Mesenchymal stem cell (in vitro differentiated cells and primary cell): Measurements from ENCODE around the gene CACFD1.

Source experiments
- DNase-seq: peaks from one replicate; pipeline ENCODE4 v3.0.0-alpha.2; 2013
- H2AFZ ChIP-seq: one replicate; pipeline ENCODE4 v1.6.1; 2013; ENCODE audit warnings: low read depth, mild to moderate bottlenecking, control low read depth, inconsistent platforms, low read length, moderate library complexity
- H2AK5ac ChIP-seq: 2 replicates; pipeline ENCODE4 v1.6.1; 2013; ENCODE audit warnings: low read length, moderate library complexity, mild to moderate bottlenecking, inconsistent platforms; ENCODE audit not compliant: severe bottlenecking
- H2BK120ac ChIP-seq: one replicate; pipeline ENCODE4 v1.6.1; 2013; ENCODE audit warnings: low read depth, mild to moderate bottlenecking, inconsistent platforms, low read length, moderate library complexity
- H2BK12ac ChIP-seq, 2 experiments: one replicate each; pipeline ENCODE4 v1.6.1; 2013; ENCODE audit warnings: inconsistent platforms in 2 of 2, low read length in 2 of 2, mild to moderate bottlenecking in 2 of 2, moderate library complexity in 2 of 2, control low read depth in 1 of 2
- H2BK15ac ChIP-seq: one replicate; pipeline ENCODE4 v1.6.1; 2013; ENCODE audit warnings: mild to moderate bottlenecking, low read depth, inconsistent platforms; ENCODE audit not compliant: poor library complexity, severe bottlenecking
- H2BK5ac ChIP-seq: 2 replicates; pipeline ENCODE4 v1.6.1; 2013; ENCODE audit warnings: low read depth, mild to moderate bottlenecking, low read length, control low read depth, inconsistent platforms; ENCODE audit not compliant: poor library complexity, severe bottlenecking
- H3K14ac ChIP-seq, 2 experiments: one replicate each; pipeline ENCODE4 v1.6.1; 2013; ENCODE audit warnings: inconsistent platforms in 2 of 2, low read length in 2 of 2, control low read depth in 1 of 2, mild to moderate bottlenecking in 1 of 2, moderate library complexity in 1 of 2
- H3K18ac ChIP-seq, 2 experiments: one replicate each; pipeline ENCODE4 v1.6.1; 2013; ENCODE audit warnings: inconsistent platforms in 2 of 2, low read length in 2 of 2, control low read depth in 1 of 2, low read depth in 1 of 2, mild to moderate bottlenecking in 1 of 2
- H3K23ac ChIP-seq, 2 experiments: one replicate each; pipeline ENCODE4 v1.6.1; 2013; ENCODE audit warnings: inconsistent platforms in 2 of 2, low read length in 2 of 2, mild to moderate bottlenecking in 2 of 2, moderate library complexity in 2 of 2, control low read depth in 1 of 2
- H3K27ac ChIP-seq: 2 replicates; pipeline ENCODE4 v1.5.1; 2013; ENCODE audit warnings: mild to moderate bottlenecking, moderate library complexity, low read length, control low read depth, inconsistent platforms; ENCODE audit not compliant: poor library complexity, severe bottlenecking
- H3K27me3 ChIP-seq, 2 experiments: 2 replicates each; pipeline versions ENCODE4 v1.6.1 to v1.7.0; 2013; ENCODE audit warnings: low read length in 2 of 2, mild to moderate bottlenecking in 2 of 2, moderate library complexity in 2 of 2, control low read depth in 1 of 2, inconsistent platforms in 1 of 2; ENCODE audit not compliant: control insufficient read depth in 1 of 2, insufficient read depth in 1 of 2
- H3K36me3 ChIP-seq, 2 experiments: 2 replicates each; pipeline versions ENCODE4 v1.6.1 to v1.7.0; 2013; ENCODE audit warnings: low read length in 2 of 2, control low read depth in 1 of 2, inconsistent platforms in 1 of 2, low read depth in 1 of 2, mild to moderate bottlenecking in 1 of 2; ENCODE audit not compliant: insufficient read depth in 2 of 2, control insufficient read depth in 1 of 2
- H3K4ac ChIP-seq, 2 experiments: one replicate each; pipeline ENCODE4 v1.6.1; 2013; ENCODE audit warnings: inconsistent platforms in 2 of 2, low read length in 2 of 2, mild to moderate bottlenecking in 2 of 2, moderate library complexity in 2 of 2, control low read depth in 1 of 2, low read depth in 1 of 2
- H3K4me1 ChIP-seq: 2 replicates; pipeline ENCODE4 v1.6.1; 2013; ENCODE audit warnings: low read depth, low read length, control low read depth; ENCODE audit not compliant: control insufficient read depth, insufficient read depth
- H3K4me2 ChIP-seq: 2 replicates; pipeline ENCODE4 v1.6.1; 2013; ENCODE audit warnings: low read length, mild to moderate bottlenecking, inconsistent platforms; ENCODE audit not compliant: poor library complexity, severe bottlenecking
- H3K4me3 ChIP-seq, 2 experiments: 2 replicates each; pipeline versions ENCODE4 v1.5.1 to v1.7.0; 2013; ENCODE audit warnings: low read length in 2 of 2, mild to moderate bottlenecking in 2 of 2, control low read depth in 1 of 2, low read depth in 1 of 2; ENCODE audit not compliant: insufficient read depth in 1 of 2
- H3K79me1 ChIP-seq: replicated peaks from 2 replicates; pipeline ENCODE4 v1.6.1; 2013; ENCODE audit warnings: mild to moderate bottlenecking, control low read depth, low read length, inconsistent platforms; ENCODE audit not compliant: poor library complexity, severe bottlenecking
- H3K9ac ChIP-seq: 2 replicates; pipeline ENCODE4 v1.7.0; 2013; ENCODE audit warnings: mild to moderate bottlenecking, low read length, moderate library complexity
- H3K9me3 ChIP-seq: 2 replicates; pipeline ENCODE4 v1.7.0; 2013; ENCODE audit warnings: mild to moderate bottlenecking, low read length; ENCODE audit not compliant: control insufficient read depth
- H4K8ac ChIP-seq: one replicate; pipeline ENCODE4 v1.6.1; 2013; ENCODE audit warnings: inconsistent platforms, mild to moderate bottlenecking, low read length, moderate library complexity
- H4K91ac ChIP-seq: one replicate; pipeline ENCODE4 v1.6.1; 2013; ENCODE audit warnings: mild to moderate bottlenecking, low read length, inconsistent platforms
- WGBS: methylation state at CpG from one replicate; pipeline ENCODE4 v1.1.7; 2013; ENCODE audit warnings: mixed read lengths; 5-methylcytosine and 5-hydroxymethylcytosine counted together

CACFD1 gene

GRCh38 chr9:133474215-133474614 lies 14.4 kb downstream of the CACFD1 start:
- H3K79me1 ChIP-seq: peaks cover 31% of the 10 kb centered on the region
- H3K9me3 ChIP-seq: no peaks in the 10 kb centered on the region
- 100% methylated on average over 2 of the region's 5 CpGs for WGBS
- H3K27ac ChIP-seq: no peak overlapping the region
- no peak overlapping the region for H2AFZ ChIP-seq
- no peak overlapping the region for H2BK12ac ChIP-seq
- no peak overlapping the region for H3K9ac ChIP-seq
- H3K27me3 ChIP-seq: no peaks in the 10 kb centered on the region
- no peak overlapping the region for H3K18ac ChIP-seq
- H3K36me3 ChIP-seq: peaks cover 53 to 73% of the 10 kb centered on the region in 2 experiments
- DNase-seq: no peak
- H3K14ac ChIP-seq: no peak overlapping the region
- no peak overlapping the region for H2BK15ac ChIP-seq
- H4K8ac ChIP-seq: no peak overlapping the region
- H3K4ac ChIP-seq: no peak overlapping the region
- H2BK5ac ChIP-seq: no peak overlapping the region
- no peak overlapping the region for H2BK120ac ChIP-seq
- H3K23ac ChIP-seq: no peak overlapping the region
- no peak overlapping the region for H3K4me2 ChIP-seq
- no peak overlapping the region for H2AK5ac ChIP-seq
- no peak overlapping the region for H4K91ac ChIP-seq
- H3K4me1 ChIP-seq: peaks cover 27% of the 10 kb centered on the region
- no peak overlapping the region for H3K4me3 ChIP-seq

DNA sequence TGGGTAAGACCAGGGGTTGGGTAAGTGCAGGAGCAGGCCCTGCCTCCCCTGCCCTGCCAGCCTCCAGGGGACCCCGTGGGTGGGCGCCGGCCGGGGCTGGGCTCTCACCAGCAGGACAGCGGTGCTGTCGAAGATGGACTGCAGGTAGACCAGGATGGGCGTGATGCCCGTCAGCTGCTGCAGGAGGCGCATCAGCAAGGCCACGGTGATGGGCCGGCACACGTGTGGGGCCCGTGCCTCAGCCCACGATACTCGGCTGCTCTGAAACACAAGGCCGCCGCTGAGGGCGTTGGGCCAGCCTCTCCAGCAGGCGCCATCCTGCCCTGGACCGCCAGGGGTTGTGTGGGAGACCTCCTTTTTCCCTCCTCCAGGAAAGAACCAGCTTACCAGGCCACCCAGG lies 15.1 kb downstream of the CACFD1 start:
- Histone ChIP-seq H3K27ac (no peak overlapping the region), H4K8ac (no peak overlapping the region), H2AK5ac (no peak overlapping the region), H3K9ac (no peak overlapping the region), H3K27me3 (no peaks in the 10 kb centered on the region), H3K4ac (no peak overlapping the region), H3K4me3 (no peak overlapping the region), H3K18ac (no peak overlapping the region), H2BK12ac (no peak overlapping the region), H3K4me2 (no peak overlapping the region), H2AFZ (no peak overlapping the region), H4K91ac (no peak overlapping the region), H3K9me3 (no peaks in the 10 kb centered on the region), H3K4me1 (peaks cover 31% of the 10 kb centered on the region), H3K36me3 (peaks cover 53 to 67% of the 10 kb centered on the region in 2 experiments), H3K79me1 (peaks cover 31% of the 10 kb centered on the region), H3K23ac (no peak overlapping the region), H2BK15ac (no peak overlapping the region), H2BK120ac (no peak overlapping the region), H3K14ac (no peak overlapping the region), H2BK5ac (no peak overlapping the region)
- 95% methylated on average over 20 of the region's 20 CpGs for WGBS
- DNase-seq: no peak

DNA sequence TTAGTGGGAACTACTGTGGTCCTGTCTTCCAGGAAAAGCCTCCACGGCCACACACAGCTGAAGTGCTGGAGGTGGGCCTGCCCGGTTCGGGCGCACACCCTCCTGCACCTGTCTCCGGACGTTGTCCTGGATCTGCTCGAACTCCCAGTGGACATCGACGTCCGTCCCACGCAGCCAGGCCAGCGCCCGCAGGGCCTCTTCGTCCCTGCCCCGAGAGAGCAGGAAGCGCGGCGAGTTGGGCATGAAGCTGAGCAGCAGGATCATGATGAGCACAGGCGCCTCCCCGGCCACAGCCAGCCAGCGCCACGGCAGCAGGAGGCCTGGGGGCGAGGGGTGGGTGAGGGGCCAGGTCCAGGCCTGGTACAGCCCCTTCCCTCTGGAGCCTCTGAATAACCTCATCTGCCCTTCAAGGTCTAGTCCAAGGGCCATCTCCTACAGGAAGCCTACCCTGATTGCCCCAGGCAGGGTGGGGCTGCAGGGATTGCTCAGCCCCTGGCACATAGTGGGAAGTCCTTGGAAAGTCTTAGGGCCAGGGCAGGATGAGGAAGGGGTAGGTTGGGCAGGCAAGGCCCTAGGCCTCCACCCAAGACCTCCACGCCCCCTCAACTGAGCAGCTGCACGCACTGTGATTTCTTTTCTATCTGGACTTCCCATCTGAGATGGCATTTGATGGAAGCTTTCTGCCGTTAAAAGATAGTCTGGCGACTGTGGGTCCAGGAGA lies 15.7 kb downstream of the CACFD1 start:
- Histone ChIP-seq H3K14ac (no peak overlapping the region), H2BK120ac (no peak overlapping the region), H3K36me3 (peaks cover 53 to 63% of the 10 kb centered on the region in 2 experiments), H4K8ac (no peak overlapping the region), H2BK15ac (no peak overlapping the region), H3K79me1 (peaks cover 31% of the 10 kb centered on the region), H2BK12ac (no peak overlapping the region), H3K27ac (no peak overlapping the region), H4K91ac (no peak overlapping the region), H3K4me3 (no peak overlapping the region), H3K9me3 (no peaks in the 10 kb centered on the region), H3K23ac (no peak overlapping the region), H2BK5ac (no peak overlapping the region), H2AK5ac (no peak overlapping the region), H3K4me1 (peaks cover 31% of the 10 kb centered on the region), H3K27me3 (no peaks in the 10 kb centered on the region), H3K4ac (no peak overlapping the region), H3K9ac (no peak overlapping the region), H2AFZ (no peak overlapping the region), H3K4me2 (no peak overlapping the region), H3K18ac (no peak overlapping the region)
- WGBS: 95% methylated on average over 27 of the region's 27 CpGs
- DNase-seq: no peak

GRCh38 chr9:133476036-133476931 lies 16.5 kb downstream of the CACFD1 start:
- peak overlapping the region in 1 of 2 experiments; percentile 49 for H3K4ac ChIP-seq
- DNase-seq: peak; percentile 83
- WGBS: 95% methylated on average over 26 of the region's 27 CpGs

More at GRCh38 chr9:133476036-133476931, 16.5 kb downstream of the CACFD1 start:
- H3K14ac ChIP-seq: no peak overlapping the region
- H2BK12ac ChIP-seq: no peak overlapping the region
- peak overlapping the region; percentile 36 for H2BK15ac ChIP-seq
- no peak overlapping the region for H2AK5ac ChIP-seq
- peaks cover 53 to 57% of the 10 kb centered on the region in 2 experiments for H3K36me3 ChIP-seq
- peaks cover 31% of the 10 kb centered on the region for H3K79me1 ChIP-seq
- H3K27me3 ChIP-seq: no peaks in the 10 kb centered on the region
- peaks cover 31% of the 10 kb centered on the region for H3K4me1 ChIP-seq
- H3K9me3 ChIP-seq: no peaks in the 10 kb centered on the region
- peak overlapping the region; percentile 28 for H4K91ac ChIP-seq
- H3K23ac ChIP-seq: no peak overlapping the region
- H3K4me2 ChIP-seq: no peak overlapping the region
- H3K18ac ChIP-seq: no peak overlapping the region
- H2AFZ ChIP-seq: no peak overlapping the region
- no peak overlapping the region for H3K27ac ChIP-seq
- H3K4me3 ChIP-seq: peak overlapping the region in 1 of 2 experiments; percentile 7
- H2BK120ac ChIP-seq: no peak overlapping the region
- H3K9ac ChIP-seq: no peak overlapping the region
- no peak overlapping the region for H2BK5ac ChIP-seq
- H4K8ac ChIP-seq: peak overlapping the region; percentile 2
